ENCODE data around the gene USO1. TPM values are rescaled to one million over a fixed set of nuclear protein-coding genes. Genes with fewer than 3 reads are reported as not detected.
A peak's percentile ranks its signal among the peaks of the same experiment; 100 is the strongest.

Gene USO1
- total RNA-seq, 2 donors from 2014 or later, result 52.0 to 53.3 TPM

- TF ChIP-seq POLR2A (IDR thresholded peaks at IDR 0.05) (no peak), CTCF (IDR thresholded peaks at IDR 0.05) (no peak), POLR2AphosphoS5 (IDR thresholded peaks at IDR 0.05) (no peak)
- Histone ChIP-seq H3K27me3 (replicated peaks; ENCODE audit: insufficient read depth) (no peaks in the 10 kb centered on the region), H3K4me3 (no peak overlapping the region), H3K9me3 (no peaks in the 10 kb centered on the region), H3K4me1 (replicated peaks) (no peaks in the 10 kb centered on the region), H3K27ac (no peak overlapping the region), H3K36me3 (no peaks in the 10 kb centered on the region)
- intact Hi-C loops (cut with DNase I), result no loop called here
- DNase-seq (ENCODE audit: low spot score), result no peak
- 51% methylated on average over 4 of the region's 4 CpGs for WGBS
Observed at GRCh38 chr4:75819121-75819520, 94.7 kb downstream of the USO1 start.

GRCh38 chr4:75820197-75820596 is 95.8 kb downstream of the USO1 start:
- Histone ChIP-seq H3K4me3 (no peak overlapping the region), H3K9me3 (no peaks in the 10 kb centered on the region), H3K36me3 (no peaks in the 10 kb centered on the region), H3K27ac (no peak overlapping the region), H3K4me1 (replicated peaks) (no peaks in the 10 kb centered on the region), H3K27me3 (replicated peaks; ENCODE audit: insufficient read depth) (no peaks in the 10 kb centered on the region)
- no peak for DNase-seq (ENCODE audit: low spot score)
- intact Hi-C loops (cut with DNase I), result no loop called here
- TF ChIP-seq POLR2A (IDR thresholded peaks at IDR 0.05) (no peak), CTCF (IDR thresholded peaks at IDR 0.05) (no peak), POLR2AphosphoS5 (IDR thresholded peaks at IDR 0.05) (no peak)
- WGBS, result 45% methylated on average over 2 of the region's 2 CpGs

- 50% methylated on average over 3 of the region's 3 CpGs for WGBS
- intact Hi-C loops (cut with DNase I), result no loop called here
- Histone ChIP-seq H3K36me3 (no peaks in the 10 kb centered on the region), H3K9me3 (no peaks in the 10 kb centered on the region), H3K4me3 (no peak overlapping the region), H3K27me3 (replicated peaks; ENCODE audit: insufficient read depth) (no peaks in the 10 kb centered on the region), H3K27ac (no peak overlapping the region), H3K4me1 (replicated peaks) (no peaks in the 10 kb centered on the region)
- no peak for DNase-seq (ENCODE audit: low spot score)
- TF ChIP-seq POLR2A (IDR thresholded peaks at IDR 0.05) (no peak), POLR2AphosphoS5 (IDR thresholded peaks at IDR 0.05) (no peak), CTCF (IDR thresholded peaks at IDR 0.05) (no peak)
Observed at GRCh38 chr4:75820676-75821075, 96.3 kb downstream of the USO1 start.

- TF ChIP-seq POLR2A (IDR thresholded peaks at IDR 0.05), result no peak
- TF ChIP-seq POLR2AphosphoS5 (IDR thresholded peaks at IDR 0.05), result no peak
- TF ChIP-seq CTCF (IDR thresholded peaks at IDR 0.05), result no peak
- intact Hi-C loops (cut with DNase I), result no loop called here
- no peaks in the 10 kb centered on the region for H3K27me3 ChIP-seq (replicated peaks; ENCODE audit: insufficient read depth)
- 85% methylated on average over 3 of the region's 3 CpGs for WGBS
- no peaks in the 10 kb centered on the region for H3K36me3 ChIP-seq
- H3K27ac ChIP-seq, result no peak overlapping the region
- no peaks in the 10 kb centered on the region for H3K4me1 ChIP-seq (replicated peaks)
- H3K4me3 ChIP-seq, result no peak overlapping the region
- no peak for DNase-seq (ENCODE audit: low spot score)
- no peaks in the 10 kb centered on the region for H3K9me3 ChIP-seq
Observed at GRCh38 chr4:75821216-75821615, 96.8 kb downstream of the USO1 start.

GRCh38 chr4:75821966-75822365 is 97.6 kb downstream of the USO1 start:
- Histone ChIP-seq H3K9me3 (no peaks in the 10 kb centered on the region), H3K4me1 (replicated peaks) (no peaks in the 10 kb centered on the region), H3K27ac (no peak overlapping the region), H3K36me3 (no peaks in the 10 kb centered on the region), H3K4me3 (no peak overlapping the region), H3K27me3 (replicated peaks; ENCODE audit: insufficient read depth) (no peaks in the 10 kb centered on the region)
- TF ChIP-seq CTCF (IDR thresholded peaks at IDR 0.05) (no peak), POLR2A (IDR thresholded peaks at IDR 0.05) (no peak), POLR2AphosphoS5 (IDR thresholded peaks at IDR 0.05) (peak; percentile 77)
- WGBS, result 47% methylated on average over 5 of the region's 5 CpGs
- DNase-seq (ENCODE audit: low spot score), result peak; percentile 74
- intact Hi-C loops (cut with DNase I), result no loop called here

Data from prostate gland (tissue), 2 donors.